Stimulated activated CD8-positive, alpha-beta memory T cell treated with anti-CD3 and anti-CD28 coated beads, Interleukin-7, amount 100 ng/mL, for 48 hours (primary cell): ENCODE measurements around the gene UBR3.

ENCODE experiments used
- DNase-seq, 2 donors: peaks; one replicate each; pipeline ENCODE4 v3.0.0-alpha.2; 2020; ENCODE audit warnings: low read depth in 1 of 2; ENCODE audit errors: extremely low read depth in 1 of 2

The UBR3 gene

DNA sequence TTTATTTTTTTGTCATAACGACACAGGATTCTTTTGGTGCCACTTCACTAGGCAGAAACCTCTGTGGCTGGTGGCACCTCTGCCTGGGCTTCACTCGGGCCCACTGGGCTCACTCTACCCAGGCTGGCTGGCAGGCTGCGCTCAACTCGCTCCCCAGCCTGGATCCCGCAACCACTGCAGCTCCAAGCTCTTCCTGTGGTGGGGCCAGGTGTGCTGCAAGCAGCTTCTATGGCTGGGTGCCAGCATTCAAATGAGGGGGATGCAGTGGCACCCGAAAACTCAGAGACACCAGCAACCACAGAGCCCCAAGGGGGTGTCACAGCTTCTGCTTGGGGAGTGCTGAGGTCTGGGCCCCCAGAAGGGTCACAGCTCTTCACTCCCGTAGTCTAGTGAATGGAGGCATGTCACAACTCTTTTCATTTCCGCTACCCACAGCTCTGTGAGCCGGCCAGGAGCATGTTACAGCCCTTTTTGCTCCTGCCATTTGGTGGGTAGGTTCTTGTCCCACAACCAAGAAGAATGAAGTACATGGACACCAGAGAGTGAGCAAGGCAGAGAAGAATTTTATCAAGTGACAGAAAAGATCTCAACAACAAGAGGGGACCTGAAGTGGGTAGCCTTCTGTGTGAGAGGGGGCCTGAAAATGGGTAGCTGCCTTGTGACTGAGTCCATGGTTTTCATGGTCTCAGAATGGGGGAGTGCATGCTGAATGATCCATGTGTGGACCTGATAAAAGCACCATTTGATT is 170.1 kb downstream of the UBR3 start:
- DNase-seq, result no peak

DNA sequence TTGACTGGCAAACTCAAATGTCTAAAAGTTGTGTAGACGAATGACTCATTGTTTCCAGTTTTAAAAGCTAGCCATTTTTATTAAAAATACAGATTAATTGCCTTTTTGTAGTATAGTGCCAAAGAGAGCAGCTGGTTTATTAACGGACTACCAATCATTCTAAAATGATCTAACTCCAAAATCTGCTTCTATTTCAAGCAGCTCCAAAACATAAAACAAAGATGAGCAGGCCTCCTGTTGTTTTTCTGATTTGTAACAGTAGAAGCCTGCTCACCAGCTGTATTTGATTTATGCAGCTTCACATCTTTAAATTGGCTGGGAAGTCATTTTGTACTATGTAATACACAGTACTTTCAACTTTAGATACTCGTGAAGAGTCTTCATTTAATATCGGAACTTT is 171.8 kb downstream of the UBR3 start:
- DNase-seq, result no peak

DNA sequence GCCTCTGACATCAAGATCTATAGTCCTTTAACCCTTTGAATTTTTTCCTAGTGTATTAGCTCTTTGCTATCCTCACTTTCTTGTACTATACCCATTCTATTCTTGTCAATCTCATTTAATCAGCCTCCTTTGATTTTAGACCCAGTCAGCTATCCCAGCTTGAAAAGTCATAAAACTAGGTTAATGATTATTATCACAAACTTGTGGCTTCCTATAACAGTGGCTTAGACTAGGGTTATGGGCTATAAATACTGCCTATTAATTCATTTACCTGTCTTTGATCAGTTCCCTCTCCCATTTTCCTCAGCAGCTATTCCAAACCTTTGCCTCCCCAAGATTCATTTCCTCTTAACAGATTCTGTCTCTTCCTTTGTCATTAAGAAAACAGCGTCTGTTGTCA is 174.8 kb downstream of the UBR3 start:
- DNase-seq, result no peak

DNA sequence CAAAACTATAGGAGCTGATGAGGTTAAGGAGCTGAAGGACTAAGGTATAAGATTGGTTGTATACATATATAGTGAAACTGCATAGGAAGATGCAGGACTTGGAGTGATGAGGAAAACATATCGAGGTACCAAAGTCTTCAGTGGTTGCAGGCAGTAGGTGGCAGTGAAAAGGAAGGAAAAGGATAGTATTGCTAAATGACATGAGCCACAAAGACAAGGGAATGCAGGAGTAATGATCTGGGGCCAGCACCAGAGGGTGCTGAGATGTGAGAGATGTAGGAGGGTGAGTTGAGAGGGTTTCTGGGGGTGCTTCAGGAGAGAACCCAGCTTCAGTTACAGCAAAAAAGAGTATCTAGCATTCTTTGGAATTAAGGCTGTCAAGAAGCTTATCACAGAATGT is 178.4 kb downstream of the UBR3 start:
- no peak for DNase-seq

DNA sequence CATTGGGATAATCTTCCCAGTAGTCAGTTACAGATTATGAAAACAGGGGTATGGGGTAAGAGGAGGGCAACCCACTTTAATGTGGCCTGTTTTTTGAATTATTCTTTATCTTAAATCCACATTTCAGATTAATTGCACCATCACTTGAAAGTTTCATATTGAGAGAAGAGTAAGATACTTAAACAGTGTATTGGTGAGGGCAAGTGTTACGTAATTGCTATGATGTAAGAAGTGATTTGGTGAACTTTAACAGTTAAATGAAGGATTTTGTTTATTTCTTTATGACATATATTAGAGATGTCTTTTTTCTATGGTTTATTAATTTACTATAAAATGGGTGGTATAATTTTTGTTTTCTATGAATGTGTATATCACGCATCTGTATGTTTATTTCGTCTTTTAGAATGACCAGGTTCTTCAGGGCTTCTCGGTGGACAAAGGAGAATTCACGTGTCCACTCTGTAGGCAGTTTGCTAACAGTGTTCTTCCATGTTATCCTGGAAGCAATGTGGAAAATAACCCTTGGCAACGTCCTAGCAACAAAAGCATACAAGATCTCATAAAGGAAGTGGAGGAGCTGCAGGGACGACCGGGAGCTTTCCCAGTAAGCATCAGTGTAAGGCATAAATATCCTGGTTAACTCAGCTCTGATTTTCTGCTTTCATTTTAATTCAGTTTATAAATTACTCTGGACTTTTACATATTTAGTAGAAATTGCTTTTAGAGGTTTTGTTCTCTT is 179.5 kb downstream of the UBR3 start:
- DNase-seq, result no peak

DNA sequence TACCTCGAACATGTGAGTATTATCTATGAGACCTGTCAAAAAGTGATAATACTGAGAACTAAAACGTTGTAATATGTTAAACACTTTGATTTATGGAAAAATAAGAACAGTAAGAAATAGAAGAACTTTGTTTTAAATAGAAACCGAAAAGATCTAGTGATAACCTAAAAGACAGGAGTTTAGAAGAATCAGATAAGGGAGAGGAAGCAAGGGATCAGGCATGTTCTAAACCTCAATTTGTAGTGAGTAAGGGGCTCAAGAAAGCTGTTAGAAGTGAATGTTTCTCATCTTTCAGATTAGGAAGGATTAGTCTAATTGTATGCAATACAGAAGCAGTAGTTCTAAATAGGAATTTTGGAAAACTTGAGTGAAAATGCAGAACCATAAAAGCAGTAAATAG is 182.0 kb downstream of the UBR3 start:
- DNase-seq, result no peak

DNA sequence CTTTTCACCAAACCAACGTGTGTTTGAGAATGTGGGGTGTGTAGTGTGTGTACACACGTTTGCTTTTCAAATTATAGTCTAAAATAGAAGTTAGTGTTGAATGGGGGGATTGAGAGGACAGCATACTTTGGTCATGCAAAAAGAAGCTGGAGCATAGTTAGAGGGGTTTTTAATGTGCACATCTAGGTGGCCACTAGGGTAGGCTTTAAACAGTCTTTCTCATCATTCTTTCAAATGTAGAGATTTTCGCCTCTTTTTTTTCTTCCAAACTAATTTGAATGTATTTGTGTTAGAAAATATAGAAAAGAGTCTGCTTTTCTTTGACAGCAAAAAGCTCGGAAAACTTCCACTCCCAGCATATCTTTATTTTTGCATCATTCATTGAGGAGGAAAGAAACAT is 185.5 kb downstream of the UBR3 start:
- no peak for DNase-seq

DNA sequence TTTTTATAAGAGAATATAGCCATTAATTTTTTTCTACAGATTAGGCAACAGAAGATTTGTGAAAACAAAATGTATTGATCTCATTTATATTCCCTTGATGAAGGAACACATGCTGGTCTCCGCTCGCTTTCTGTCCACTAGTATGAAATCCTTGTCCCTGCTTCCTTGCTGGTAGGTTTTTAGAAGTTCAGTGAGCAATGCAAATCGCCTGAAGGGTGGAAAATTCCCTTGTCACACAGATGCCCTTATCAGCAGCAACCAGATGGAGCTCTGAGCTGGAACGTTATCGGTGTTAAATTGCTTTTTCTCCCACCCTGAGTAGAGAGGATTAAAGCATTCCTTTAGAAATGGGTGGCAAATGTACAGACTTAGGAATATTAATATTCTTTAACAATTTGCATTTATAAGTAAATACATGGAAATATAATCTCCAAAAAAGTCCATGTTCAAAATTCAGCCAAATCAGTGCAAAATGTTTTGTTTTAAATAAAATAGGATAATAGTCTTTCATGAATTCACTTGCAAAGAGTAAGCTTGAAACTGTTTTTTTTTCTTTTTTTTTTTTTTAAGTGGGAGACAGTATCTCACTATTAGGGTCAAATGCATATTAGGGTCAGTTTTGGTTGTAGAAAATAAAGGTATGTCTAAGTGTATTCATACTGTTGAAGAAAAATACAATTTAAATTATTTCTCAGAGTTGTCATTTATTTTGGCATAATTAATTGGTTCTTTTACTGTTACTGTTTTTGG is 186.7 kb downstream of the UBR3 start:
- DNase-seq, result no peak

DNA sequence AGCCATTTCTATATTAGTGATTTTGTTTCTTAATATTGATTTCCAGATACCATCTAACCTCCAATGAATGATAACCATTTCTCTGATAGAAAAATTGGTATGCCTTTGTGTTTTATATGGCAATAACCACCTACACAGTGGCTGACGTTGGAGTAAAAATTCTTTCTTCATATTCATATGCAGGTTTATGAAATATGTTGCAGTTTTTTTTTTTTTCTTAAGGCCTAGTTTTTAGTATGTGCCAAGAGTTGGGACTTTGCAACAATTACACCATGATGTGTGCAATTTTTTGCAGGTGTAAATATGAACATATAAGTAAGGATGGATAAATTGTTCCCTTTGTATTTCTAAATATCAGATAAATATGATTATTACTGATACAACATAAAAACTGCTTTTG is 187.5 kb downstream of the UBR3 start:
- DNase-seq, result no peak

DNA sequence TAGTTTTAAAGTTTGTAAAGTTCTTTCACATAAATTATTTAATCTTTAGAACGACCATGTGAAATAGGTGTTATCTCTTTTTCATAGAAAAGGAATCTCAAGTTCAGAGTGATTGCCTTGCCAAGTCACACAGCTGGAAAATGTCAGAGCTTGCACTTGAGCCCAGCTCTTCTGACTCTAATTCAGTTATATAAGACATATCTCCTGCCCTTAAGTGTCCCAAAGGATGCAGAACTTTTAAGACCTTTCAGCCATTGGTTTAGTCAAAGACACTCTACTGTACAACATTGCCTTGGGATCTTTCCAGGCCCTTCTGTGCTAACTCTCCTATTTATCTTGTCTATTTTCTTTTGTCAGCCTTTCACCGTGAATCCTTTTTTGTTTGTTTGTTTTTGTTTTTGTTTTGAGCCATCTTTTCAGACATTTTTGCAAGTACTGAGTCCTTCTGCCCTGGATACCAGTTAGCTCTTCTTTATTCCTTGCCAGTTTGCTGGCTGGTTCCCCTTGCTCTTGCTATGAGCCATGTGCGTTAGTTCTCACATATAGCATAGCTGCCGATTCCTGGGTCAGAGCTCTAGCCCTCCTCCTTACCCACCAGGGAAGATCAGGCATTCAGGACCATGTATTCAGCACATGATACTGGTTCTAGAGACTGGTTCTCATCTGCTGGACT is 190.7 kb downstream of the UBR3 start:
- DNase-seq, result no peak

DNA sequence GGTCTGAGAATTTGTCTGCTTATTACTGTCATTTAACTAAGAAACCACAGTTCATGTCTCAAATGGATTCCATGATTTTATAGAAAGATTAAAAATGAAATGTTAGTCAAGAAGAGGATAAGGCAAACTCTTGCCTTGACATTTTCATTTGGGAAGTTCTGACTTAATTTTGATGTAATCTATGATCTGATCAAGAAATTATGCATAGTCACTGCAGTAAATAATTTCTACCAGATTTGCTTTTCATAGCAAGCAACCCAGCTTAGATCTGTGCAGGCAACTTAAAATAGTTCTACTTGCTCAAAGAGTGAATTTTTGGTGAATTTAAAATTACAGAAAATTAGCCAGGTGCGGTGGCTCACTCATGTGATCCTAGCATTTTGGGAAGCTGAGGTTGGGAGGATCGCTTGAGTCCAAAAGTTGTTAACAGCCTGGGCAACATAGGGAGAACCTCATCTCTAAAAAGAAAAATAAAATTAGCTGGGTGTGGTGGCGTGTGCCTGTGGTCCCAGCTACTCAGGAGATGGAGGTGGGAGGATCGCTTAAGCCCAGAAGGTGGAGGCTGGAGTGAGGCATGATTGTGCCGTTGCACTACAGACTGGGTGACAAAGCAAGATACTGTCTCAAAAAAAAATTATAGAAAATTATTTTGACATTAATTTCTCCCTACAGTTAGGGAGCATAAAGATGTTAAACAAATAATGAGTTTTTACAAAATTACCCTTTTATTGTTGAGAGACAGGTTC is 192.0 kb downstream of the UBR3 start:
- no peak for DNase-seq

DNA sequence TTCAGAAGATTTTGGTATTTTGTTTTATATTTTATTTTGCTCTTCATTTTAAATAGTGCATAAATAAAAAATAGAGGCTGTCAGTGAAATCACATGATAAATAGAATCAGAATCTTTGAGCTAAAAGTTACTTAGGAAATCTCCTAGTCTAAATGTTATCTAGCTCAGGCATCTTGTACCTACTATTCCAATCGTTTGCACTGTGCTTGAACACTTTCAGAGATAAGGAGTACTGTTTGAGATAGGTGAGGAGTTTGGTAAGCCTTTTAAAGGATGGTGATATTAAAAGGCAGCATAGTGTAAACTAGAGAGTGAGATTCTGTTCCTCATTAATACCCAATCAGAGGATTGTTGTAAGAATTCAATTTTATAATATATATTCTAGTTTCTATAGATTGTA is 193.5 kb downstream of the UBR3 start:
- no peak for DNase-seq

DNA sequence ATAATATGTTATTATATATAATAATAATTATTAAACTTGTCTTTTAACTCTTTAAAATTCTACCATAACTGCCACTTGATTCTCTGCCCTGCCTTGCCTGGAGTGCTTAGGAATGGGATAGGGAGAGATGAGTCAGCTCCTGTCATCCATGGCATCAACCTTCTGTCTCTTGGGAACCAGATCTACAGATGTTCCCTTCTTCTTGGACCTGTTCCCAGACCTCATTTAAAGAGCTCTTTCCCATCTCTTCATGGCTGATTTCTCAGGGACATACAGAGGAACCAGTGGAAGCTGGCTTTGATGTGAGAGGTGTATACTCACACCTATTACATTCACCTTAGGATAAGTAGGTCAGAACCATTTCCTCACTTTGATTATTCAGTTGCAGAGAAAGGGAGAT is 195.4 kb downstream of the UBR3 start:
- DNase-seq, result no peak

DNA sequence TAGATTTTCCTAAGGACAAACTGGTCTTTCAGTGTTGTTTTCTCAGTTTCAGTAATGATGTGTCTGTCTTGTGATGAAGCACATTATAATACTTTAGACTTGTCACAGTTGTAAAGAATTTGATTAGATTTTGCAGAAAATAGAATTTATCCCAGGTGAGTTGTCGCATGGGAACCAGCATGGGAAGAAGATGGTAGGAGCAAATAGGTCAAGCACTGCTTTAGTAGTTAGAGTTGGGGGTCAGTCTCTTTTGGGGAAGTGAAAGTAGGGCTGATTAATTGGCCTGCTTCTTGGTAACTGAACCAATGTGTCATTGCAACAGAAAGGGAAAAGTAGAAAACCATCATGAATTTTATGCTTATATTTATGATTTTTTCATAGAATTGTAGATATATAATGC is 197.5 kb downstream of the UBR3 start:
- no peak for DNase-seq

DNA sequence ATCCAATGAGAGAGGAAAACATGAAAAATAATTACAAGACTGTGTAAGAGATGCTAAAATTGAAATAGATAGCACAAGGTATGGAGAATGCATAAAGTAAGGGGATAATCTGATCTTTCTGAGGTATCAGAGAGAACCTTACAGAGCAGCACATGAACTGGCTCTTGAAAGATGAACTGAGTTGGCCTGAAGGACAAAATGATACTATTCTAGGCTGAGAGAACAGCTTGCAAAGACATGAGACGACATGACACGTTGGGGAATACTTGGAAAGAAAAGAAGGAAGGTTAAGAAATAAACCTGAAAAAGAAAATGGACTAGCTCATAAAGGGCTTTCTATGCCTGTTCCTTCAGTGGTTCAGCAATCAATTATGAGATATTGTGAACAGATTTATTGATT is 198.0 kb downstream of the UBR3 start:
- DNase-seq, result no peak

DNA sequence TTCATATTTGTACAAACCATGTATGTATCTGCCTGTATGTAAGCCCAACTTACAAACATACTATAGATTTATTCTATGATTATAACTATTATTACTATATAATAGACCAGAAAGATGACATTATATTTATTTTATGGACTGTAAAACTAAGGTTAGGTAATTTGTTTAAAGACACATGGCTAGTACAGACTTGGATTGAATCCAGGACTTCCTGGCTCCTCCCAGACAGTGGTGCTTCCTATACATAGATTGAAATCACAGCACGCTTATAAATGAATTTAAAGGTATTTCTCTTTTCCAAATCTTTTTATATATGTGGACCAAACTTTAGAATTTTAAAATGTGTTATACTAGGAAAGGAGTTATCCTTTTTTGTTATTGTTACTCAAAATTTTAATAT is 199.1 kb downstream of the UBR3 start:
- no peak for DNase-seq

DNA sequence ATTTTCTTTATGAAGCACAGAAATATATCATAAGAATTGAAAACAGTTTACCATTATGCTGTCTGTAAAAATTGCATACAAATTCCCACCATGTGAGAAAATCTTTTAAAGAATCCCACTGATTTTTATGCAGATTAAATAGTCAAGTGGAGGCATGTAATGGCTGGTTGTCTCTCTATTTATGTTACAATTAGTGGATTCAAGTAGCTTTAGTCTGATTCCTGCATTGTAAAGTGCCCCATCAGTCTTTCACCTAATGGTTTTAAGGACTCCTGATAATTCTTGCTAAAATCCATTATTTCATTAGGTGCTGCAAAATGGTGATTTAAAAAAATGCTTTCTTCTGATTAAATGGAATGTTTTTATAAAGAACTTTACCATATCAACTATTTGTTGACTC is 202.3 kb downstream of the UBR3 start:
- DNase-seq, result no peak

DNA sequence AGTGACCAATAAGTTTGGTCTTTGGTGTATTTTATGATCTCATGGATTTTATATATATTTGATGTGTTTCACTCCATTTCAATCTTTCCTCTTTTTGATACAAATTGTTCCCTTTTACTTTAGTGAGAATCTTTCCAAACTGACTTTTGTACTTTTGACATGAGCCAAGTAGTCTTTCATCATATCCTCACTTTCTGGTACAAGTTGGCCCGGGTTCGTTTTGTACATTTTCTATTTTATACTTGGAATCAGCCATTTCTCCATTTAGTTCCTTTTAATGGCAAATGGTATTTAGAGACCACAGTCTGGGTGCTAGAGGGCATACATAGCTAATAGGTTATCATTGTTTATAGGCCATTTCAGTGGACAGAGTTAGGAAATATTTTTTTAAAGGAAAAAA is 202.8 kb downstream of the UBR3 start:
- no peak for DNase-seq

DNA sequence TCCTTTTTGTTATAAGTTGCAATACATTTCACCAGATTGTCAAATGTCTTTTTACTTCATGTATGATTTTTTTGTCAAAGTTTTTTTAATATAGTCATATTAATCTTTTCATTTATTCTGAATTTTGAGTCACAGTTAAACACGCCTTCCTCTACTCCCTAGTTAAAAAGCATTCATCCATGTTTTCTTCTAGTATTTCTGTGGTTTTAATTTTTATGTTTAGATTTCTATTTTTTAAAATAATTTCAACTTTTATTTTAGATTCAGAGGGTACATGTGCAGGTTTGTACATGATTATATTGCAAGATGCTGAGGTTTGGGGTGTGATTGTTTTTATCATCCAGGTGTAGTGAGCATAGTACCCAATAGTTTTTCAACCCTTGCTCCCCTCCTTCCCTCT is 204.0 kb downstream of the UBR3 start:
- DNase-seq, result no peak

DNA sequence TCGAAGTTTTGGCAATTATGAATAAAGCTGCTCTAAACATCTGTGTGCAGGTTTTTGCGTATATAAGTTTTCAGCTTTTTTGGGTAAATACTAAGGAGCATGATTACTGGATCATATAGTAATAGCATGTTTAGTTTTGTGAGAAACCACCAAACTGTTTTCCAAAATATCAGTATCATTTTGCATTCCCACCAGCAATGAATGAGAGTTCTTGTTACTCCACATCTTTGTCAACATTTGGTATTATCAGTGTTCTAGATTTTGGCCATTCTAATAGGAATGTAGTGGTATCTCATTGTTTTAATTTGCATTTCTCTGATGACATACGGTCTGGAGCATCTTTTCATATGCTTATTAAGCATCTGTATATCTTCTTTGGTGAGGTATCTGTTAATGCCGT is 207.3 kb downstream of the UBR3 start:
- DNase-seq, result no peak

DNA sequence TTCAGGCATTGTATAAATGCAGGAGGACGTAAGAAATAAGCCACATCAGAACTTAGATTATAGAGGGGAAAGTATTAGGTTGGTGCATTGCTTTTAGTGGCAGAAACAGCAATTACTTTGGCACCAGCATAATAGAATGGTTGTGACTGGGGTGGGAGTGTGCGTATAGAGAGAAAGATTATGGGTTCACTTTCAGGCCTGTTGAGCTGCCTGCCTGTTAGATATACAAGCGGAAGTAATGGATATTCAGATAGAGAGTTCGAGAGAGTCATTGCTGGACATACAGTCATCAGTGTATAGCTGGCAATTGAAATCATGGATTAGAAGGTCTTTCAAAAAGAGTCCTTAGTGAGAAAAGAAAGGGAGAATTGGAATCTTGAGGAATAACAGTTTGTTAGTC is 211.5 kb downstream of the UBR3 start:
- no peak for DNase-seq
